Measurements from ENCODE around the gene GNA15.
"Not testable (repeated sequence)": the region's sequence is repeated elsewhere in the genome, so short reads cannot be mapped to it uniquely, and the experiment has no call there.

GNA15 gene, protein sequence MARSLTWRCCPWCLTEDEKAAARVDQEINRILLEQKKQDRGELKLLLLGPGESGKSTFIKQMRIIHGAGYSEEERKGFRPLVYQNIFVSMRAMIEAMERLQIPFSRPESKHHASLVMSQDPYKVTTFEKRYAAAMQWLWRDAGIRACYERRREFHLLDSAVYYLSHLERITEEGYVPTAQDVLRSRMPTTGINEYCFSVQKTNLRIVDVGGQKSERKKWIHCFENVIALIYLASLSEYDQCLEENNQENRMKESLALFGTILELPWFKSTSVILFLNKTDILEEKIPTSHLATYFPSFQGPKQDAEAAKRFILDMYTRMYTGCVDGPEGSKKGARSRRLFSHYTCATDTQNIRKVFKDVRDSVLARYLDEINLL

DNA sequence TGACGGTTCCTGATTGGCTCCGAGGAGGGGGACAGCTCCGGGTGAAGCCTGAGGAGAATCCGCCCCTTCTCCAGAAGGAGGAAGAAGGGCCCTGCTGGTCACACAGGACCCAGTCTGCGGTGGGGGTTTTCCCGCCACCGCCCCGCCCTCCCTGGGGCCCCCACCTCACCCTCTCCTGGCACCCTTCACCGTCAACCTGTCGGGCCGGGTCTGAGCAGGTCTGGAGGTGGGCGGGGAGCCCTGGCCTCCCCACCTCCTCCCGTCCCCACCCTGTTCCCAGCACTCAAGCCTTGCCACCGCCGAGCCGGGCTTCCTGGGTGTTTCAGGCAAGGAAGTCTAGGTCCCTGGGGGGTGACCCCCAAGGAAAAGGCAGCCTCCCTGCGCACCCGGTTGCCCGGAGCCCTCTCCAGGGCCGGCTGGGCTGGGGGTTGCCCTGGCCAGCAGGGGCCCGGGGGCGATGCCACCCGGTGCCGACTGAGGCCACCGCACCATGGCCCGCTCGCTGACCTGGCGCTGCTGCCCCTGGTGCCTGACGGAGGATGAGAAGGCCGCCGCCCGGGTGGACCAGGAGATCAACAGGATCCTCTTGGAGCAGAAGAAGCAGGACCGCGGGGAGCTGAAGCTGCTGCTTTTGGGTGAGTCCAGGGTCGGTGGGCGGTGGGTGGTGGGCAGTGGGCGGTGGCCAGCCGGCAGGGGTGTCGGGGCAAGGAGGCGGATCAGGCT, at the start of gene GNA15:
Gene GNA15 (plus strand): TSS at position 73 of the 723 bp plus-strand sequence. CDS start 418 bp downstream, at position 491.
- DNase-seq: no peak

DNA sequence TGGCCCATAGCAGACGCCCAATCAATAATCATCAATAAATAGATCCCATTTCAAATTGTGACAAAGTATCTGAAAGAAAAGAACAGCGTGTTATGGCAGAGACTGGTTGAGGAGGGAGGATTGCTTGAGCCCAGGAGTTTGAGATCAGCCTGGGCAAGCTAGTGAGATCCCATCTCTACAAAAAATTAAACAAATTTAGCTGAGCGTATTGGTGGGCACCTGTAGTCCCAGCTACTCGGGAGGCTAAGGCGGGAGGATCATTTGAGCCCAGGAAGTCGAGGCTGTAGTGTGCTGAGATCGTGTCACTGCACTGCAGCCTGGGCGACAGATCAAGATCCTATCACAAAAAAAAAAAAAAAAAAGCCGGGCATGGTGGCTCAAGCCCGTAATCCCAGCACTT, 48.1 kb upstream of the GNA15 start:
- DNase-seq: no peak

DNA sequence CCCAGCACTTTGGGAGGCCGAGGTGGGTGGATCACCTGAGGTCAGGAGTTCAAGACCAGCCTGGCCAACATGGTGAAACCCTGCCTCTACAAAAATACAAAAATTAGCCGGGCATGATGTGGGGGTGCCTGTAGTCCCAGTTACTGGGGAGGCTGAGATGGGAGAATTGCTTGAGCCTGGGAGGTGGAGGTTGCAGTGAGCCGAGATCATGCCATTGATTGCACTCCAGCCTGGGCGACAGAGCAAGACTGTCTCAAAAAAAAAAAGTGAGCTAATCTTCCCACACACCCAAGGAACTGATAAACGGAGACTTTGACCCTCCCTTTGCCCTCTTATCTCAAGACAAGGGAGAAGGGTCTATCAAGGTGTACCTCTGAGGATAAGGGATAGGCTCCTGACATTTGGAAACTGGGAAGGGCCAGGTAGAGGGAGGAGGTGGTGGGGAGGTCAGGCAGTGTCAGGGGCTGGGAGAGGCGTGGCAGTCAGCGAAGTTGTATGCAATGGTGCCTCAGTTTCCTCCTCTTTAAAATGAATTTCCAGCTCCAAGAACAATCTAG, 46.5 kb upstream of the GNA15 start:
- not testable (repeated sequence) for DNase-seq

DNA sequence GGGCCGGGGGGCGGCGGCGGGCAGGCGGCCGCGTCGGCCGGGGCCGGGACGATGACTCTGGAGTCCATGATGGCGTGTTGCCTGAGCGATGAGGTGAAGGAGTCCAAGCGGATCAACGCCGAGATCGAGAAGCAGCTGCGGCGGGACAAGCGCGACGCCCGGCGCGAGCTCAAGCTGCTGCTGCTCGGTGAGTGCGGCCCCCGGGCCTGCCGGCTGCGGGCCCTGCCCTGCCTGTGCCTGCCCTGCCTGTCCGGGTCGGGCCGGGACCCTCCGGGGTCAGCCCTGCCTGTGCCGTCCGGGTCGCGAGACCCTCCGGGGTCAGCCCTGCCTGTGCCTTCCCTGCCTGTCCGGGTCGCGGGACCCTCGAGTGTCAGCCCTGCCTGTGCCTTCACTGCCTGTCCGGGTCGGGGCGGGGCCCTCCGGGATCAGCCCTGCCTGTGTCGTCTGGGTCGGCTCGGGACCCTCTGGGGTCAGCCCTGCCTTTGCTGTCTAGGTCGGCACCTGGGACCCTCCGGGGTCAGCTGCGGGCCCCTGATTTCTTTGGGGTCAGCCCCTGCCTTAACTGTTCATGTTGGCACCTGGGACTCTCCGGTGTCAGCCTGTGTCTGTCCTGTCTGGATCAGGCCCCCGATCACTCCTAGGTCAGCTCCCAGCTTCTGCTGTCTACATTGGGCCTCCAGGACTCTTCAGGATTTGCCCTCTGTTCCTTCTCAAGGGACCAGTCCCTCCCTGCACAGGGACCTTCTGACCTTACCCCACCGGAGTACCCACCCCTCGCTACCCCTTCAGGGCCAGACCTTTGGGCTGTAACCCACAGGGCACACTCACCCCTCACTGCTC, 41.0 kb upstream of the GNA15 start:
- DNase-seq: no peak

DNA sequence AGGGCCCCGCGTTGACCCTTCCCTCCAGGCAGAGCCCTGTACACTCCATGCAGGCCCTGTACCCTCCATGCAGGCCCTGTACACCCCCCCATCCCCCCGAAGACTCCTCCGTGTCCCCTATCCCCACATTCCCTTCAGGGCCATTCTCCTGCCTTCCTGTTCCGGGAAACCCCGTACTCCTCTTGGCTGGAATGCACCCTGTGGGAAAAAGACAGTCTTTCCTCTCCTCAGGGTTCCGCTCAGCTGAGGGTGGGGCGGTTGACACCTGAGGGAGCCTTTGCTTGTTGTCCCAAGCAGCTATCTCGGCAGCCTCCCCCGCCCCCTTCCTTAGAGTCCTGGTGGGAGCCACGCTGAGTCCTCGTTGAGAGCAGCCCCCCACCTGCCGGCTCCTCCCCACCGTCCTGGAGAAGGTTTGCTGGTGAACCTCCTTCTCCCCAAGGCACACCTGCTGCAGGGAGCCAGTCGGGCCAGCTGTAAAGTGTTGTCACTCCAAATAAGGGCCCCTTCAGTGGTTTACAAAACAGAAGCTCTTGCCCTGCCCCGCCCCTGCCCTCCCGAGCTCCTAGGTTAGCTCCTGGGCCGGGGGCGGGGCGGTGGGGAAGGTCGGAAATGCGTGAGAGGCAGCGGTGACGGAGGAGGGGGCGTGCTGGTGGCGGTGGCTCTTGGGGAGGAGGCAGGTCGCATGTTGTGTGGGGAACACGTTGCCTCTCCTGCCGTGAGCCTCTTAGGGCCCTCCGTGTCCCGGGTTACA, 40.2 kb upstream of the GNA15 start:
- DNase-seq: no peak

DNA sequence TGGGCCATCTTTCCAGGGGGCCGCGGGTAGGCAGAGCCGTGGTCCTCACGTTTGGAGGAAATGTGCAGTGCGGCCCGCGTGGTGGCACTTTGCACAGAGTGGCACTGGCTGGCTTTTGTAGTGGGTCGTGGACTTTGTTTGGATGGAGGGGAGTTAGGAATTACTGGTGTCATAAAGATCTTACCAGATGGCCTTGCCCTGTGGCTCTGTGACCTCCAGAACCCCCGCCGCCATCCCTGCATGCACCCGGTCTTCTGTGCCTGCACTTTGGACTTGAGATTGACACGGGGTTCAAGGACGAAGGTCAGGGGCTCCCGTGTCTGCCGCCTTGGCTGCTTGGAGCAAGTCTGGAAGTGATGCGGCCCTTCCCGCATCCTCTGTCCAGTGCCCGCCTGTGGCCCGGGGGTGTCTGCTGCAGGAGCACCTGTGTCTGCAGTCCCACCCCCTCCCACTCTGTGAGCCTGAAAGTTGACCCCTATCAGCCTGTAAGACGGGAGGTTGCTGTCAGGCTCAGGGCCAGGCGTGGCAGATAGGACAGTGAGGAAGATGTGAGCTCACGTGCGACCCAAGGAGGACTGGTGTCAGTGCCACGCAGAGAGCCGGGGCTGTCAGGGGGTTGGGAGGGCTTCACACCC, 39.4 kb upstream of the GNA15 start:
- DNase-seq: no peak

DNA sequence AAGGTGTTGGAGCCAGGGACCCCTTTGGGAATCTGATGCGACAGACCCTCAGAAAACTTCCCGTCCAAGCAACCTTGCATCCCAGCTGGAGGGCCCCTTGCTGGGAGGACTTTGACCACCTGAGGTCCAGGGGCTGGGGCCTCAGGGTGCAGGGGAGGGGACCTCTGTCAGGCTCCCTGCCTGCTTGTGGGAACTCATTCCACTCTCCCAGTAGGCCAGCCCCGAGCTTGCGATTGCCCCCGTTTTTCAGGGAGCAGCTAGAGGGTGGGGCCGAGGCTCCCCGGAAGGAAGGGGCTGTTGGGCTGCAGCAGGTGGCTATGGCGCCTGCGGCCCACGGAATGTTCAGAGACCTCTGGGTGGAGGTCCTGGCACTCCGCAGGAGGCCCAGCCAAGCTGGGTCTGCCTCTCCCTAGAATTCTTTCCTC, 38.9 kb upstream of the GNA15 start:
- DNase-seq: no peak

DNA sequence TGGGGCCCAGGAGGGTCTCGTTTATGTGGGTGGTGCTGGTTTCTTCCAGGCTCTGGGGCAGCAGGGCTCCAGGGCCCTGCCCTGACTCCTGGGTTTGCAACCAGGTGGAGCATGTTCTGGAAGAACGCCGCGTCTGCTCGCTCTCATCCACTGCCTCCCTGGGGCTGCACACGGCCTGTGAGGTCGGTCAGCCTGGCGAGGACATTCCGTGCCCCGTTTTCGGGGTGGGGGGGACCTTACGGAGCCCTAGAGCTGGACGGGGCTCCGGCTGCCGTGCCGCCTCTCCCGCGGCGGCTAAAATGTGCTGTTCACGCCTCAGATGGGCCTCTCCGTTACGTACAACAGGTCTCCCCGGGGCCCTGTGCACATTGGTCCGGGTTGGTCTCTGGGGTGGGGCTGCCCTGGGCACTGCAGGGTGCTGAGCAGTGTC, 38.4 kb upstream of the GNA15 start:
- DNase-seq: no peak

DNA sequence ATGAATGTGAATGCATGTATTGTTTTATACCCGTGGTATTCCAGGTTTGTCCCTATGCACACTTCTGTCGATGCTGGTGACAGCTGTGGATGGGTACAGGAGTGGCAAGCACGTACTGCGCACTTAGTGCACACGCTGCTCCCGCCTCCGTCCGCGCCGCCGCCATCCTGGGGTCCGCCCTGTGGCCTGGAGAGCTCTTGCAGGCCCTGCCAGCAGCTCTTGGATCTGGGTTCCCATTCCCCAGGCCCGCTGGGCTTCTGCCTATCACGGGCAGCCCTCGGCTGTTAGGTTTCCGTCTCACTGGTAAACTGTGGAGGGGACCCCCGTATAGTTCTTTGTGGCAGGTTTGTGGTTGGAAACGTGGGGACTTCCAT, 37.7 kb upstream of the GNA15 start:
- DNase-seq: no peak

DNA sequence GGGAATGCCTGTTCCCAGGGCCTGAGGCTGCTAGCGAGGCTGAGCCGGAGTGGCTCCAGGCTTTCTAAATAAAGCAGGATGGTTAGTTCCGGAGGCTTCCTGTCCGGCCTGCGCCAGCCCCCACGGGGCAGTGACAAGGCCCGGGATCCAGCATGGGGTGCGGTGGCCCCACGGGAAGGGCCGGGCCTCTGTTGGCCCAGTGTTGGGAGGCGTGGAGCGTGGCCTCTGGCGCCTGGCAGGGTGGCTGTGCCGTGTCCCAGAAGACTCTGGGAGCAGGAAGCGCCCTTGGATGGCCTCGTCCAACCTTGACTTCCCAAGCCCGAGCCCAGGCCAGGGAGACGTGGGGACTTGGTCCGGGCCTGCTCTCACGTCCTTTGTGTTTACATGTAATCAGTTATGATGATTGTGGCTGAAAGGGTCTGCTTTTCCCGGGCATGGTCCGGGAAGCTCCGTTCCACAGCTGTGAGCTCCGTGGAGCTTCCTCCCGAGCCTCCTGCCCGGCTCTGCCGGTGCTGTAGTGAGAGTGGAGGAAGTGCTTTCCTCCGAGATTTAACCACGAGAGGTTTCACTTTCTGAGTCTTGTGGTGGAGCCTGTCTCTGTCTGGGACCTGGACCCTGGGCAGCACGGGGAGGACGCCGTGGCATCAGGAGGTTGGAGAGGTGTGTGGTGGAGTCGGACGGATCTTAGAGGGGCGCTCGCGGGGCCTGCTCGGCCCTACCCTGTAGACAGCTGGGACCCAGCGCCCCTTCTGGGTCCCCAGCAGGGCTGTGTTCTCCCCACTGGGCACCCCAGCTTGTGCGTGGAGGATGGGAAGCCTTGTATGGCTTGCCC, 37.1 kb upstream of the GNA15 start:
- no peak for DNase-seq

DNA sequence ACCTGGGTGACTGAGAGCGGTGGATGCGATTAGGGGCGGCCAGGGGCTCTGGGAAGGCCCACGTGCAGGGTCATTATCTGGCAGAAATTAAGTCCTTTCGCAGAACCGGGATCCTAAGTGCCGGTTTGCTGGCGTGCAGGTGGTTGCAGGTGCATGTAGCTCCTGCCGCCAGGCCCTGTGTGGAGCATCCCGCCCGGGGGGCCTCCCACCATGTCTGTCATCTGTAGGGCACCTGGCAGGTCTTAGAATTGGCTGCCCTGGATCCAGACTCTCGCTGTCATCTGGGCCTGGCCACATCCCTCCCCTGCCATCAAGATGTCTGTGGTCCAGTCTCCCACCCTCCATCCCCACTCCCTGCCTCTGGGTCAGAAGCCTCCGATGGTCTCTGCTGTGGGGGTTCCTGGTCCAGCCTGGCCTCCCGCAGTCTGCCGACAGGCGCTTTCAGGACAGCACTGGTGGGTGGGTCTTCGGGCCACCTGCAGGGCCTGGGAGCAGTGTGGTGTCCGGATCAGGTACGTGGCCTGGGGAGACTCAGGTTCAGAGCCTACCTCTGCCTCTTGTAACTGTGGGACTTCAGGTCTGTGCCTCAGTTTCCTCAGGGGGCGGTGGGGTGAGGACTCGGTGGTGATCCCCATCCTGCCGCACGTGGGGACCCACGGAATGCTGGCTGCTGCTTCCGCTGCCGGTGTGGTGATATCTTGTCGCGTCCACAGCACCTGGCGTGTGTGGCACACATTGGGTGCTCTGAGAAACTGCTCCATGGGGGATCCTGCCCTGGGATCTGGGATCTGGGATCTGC, 36.3 kb upstream of the GNA15 start:
- DNase-seq: peak; percentile 65

DNA sequence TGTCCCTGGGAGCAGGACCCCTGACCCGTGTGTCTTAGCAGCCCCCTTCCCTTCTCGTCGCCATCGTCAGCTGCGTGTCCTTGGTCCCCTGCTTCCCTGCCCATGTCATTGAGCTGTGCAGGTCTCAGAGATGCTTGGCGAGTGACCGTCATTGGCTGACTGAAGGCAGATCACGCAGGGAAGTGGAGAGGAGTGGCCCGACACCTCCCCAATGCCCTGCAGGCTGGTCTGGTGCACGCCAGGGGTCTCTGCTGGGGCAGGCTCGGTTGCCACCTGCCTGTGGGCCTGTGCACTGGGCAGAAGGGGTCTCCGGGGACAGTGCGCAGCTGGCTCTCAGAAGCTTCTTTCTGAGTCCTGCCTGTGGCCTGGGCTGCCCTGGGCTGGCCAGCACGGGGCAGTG, 35.5 kb upstream of the GNA15 start:
- no peak for DNase-seq

DNA sequence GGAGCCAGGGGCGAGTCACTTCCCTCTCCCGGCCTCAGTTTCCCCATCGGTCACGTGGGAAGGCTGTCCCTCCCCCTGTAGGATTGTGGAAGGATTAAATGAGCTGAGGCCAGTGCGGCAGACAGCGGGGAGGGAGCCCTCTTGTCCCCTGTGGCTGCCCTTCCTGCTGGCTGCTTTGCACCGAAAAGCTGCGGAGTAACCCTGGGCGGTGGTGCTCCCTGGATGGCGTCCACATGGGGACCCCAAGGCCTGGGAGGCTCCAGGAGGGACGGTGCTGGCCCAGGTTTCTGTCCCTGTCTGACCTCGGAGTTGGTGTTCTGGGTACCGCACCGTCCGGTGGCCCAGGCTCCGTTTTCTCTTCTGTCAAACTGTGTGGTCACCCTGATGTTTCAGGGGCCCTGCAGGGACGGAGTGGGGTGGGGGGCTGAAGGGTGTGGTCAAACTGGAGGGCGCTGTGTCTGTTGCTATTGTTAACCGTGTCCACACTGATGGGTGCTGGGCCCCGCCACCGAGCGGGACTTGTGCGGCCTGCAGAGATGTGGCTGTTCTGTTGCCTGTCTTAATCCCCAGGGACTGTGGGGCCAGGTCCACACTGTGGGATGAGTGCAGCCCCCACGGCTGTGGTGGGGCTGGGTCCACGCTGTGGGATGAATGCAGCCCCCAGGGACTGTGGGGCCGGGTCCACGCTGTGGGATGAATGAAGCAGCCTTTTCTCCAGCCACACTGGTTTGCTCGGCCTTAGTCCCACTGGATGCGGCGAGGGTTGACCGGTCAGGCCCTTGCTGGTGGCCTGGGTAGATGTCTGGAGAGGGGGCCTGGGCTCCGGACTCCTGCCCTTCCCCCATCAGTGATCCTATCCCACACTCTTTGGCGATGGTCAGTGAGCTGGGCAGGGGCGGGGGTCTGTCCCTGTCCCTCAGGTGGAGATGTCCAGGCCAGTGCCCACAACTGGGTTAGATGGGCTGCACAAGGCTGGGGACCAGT, 34.8 kb upstream of the GNA15 start:
- no peak for DNase-seq

DNA sequence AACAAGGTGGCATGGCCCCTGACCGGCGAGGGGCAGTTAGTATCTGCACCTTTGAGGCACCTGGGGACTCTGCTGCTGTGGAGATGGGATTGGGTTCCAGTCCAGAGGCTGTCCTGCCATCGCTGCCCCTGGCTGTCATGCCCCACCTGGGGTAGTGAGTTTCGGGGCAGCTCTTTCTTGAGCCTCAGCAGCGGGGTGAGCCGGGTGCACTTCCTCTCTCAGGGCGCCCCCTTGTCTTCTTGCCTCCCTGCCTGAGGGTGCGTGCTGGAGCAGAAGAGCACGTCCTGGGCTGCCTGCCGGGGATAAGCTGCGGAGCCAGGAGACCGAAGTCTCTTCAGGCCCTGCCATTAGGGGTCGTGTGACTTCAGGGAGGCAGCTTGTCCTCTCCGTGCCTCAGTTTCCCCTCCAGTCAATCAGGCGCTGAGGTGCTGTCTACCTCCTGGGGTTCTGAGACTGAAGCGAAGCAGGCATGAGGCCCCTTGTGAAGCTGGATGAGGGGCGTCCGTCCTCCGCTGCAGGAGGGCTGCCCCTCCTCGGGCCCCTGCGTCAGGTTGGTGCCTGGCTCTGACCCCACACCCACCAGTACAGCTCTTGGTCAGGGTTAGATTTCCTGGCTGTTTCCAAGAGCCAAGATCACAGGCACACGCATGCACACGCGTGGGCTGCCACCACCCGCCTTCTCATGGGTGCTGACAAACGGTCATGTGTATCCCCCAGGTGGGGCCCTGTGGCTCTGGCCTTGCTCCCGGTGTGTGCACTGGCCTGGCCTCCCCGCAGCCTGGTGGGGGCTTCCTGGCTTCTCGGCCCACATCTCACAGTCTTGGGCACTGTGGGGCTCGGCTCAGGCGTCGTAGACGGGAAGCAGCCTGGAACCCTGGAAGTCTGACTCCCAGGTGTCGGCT, 33.3 kb upstream of the GNA15 start:
- DNase-seq: no peak

DNA sequence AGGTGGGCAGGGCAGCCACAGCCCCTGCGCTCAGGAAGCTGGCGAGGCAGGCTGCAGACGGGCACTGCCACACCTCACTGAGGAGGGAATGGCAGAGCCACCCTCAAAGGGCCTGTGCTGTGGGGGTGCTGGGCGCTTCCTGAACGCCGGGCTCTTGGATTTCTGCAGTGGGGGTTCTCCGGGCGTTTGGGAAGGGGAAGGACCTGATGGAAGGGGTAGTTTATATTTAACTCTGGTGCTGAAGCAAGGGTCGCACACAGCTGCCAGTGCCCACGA, 31.2 kb upstream of the GNA15 start:
- DNase-seq: no peak

DNA sequence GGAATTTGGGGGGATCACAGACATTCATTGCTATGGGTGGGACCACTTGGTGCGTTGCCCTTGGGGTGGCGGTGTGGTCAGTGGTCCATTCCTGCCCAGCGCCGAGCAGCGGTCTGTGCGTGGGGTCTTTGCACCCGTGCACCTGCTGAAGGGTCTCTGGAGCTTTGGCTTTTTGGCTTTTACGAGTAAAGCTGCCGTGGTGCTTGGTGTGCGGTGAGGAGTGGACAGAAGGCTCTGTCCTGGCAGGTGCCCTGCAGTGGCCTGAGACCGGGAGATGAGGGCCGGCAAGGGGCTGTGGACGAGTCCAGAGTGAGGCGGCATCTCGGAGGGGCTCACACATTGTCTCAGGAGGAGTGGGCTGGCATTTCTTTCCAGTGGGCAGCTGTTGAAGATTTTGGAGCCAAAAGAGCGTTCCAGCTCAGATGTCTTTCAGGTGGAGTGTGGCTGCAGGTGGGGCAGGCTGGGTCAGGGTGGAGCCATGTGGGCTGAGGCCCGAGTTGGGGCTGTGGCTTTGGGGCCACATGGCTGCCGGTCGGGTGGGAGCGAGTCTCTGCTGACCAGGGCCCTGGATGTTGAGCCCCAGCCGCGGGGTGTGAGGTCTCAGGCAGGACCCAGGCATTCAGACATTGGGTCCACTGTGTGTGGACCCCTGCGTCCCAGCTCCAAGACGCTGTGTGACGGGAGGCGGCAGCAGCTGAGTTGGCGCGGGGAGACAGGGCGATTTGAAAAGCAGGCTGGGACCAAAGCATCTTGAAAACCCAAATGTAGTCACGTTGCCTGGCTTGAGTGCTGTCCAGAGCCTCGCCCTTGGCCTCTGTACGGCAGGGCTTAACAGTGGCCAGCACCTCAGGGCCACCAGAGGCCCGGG, 30.0 kb upstream of the GNA15 start:
- DNase-seq: no peak
